Endothelial cell of hepatic sinusoid (primary cell): Measurements from ENCODE around the gene RELA.

Experiments
- in situ Hi-C: cut with HindIII; loops from 2 replicates; pipeline ENCODE4 v1.10.0; 2017; ENCODE audit warnings: low sequenced_read_pairs

The RELA gene

DNA sequence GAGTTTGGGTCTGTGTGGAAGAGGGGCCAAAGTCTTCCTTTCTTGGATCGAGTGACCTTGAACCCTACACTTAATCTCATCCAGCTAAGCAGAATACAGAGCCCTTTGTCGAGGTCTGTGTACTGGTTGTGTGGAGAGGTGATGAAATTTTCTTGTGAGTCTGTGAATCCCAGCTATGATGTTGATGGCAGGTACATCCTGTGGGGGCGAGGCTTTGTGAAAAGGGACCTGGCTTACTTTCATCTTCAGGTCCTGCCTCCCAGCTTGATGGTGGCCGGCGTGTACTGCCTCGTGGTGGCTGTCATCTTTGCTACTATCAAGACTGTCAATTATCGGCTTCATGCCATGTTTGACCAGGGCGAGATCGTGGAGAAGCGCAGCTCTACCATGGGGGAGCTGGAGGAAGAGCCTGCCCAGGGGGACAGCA is 46.1 kb downstream of the RELA start:
- in situ Hi-C loops = no loop called here

DNA sequence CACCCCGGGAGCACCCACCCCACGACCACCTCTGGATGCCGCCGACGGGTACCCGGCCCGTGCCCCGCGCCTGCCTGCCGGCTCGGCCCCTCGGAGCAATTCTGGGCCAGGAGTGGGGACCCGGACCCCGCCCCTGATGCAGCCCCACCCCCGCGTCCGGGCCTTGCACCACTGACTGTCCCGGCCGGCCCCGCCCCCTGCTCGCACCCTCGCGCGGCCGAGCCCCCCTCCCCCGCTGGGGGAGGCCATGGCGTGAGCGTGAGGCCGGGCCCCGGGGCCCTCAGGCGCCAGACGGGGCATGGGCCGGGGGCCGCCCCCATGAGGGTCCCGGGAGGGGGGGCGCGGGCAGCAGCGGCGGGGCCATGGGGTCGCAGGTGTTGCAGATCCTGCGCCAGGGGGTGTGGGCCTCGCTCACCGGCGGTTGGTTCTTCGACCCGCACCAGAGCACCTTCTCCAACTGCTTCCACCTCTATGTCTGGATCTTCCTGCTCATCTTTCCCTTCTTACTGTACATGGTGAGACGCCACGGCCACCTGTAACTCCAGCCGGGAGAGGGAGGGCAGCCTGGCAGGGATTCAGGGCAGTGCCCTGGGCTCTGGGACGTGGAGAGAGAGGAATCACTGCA is 46.7 kb downstream of the RELA start:
- in situ Hi-C loops = no loop called here

DNA sequence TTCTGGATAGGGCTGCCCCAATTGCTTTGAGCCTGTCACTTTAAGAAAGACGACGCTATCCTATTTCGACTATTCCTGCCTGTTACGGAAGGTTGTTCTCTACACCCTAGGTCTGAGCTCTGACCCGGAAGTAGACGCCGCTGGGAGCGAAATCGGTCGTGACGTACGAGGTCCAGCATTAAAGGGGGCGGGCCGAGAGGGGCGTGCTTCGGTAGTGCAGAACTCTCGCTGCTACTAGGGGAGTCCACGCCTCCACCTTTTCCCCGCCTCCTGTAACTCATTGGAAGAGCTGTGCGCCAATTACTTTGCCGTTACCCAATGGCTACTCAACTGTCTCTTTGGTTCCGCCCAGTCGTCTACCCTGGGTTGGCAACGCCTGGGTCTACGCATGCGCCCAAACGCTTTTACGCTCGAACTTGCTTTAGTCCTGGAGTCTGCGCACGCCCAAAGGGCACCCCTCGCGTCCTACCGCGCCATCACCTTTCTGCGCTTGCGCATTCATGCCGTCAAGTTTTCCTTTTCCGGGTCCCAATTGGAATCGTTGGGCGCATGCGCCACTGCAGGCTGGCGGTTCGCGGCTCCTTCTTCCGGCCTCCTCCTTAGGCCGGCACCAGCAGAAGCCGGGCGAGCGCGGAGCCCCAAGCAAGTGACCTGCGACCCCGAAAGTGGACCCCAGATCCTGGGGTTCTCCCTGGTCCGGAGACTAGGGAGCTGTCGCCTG is 47.3 kb downstream of the RELA start, which contains the start of gene PCNX3:
Gene PCNX3 (plus strand): TSS at position 548 of the 721 bp plus-strand sequence. CDS start 536 bp downstream, outside the sequence.
- in situ Hi-C loops = no loop called here

DNA sequence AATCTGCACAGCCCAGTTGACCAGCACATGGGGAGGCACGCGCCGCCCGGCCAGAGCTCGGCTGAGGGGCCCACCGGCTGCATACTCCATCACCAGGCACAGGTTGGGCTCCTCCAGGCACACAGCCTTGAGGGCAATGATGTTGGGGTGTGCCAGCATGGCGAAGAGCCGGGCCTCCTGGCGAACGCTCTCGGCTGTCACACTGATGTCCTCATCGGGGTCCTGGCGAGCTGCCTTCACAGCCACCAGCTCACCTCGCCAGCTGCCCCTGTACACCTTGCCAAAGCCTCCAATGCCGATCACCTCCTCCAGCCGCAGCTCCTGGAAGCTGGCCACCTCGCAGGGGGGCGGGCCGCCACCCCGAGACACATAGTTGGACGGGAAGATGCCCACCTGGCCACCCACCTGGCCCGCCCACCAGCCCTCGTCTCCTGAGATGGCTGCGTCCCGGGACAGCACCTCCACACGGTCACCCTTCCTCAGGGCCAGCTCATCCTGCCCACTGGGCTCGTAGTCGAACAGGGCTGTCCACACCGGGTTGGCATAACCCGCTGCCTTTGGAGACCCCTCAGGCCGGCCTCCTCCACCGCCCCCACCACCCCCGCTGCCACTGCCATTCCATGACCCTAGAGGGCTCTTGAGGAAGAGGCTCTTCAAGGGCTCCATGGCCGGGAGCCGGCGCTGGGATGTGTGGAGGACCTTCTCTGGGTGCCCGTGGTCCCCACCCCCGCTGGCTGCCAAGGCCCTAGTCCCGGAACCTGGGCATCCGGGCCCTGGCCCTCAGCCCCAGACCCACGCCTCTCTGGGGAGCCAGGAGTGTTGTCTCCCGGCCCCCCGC is 49.4 kb downstream of the RELA start:
- in situ Hi-C loops = no loop called here

DNA sequence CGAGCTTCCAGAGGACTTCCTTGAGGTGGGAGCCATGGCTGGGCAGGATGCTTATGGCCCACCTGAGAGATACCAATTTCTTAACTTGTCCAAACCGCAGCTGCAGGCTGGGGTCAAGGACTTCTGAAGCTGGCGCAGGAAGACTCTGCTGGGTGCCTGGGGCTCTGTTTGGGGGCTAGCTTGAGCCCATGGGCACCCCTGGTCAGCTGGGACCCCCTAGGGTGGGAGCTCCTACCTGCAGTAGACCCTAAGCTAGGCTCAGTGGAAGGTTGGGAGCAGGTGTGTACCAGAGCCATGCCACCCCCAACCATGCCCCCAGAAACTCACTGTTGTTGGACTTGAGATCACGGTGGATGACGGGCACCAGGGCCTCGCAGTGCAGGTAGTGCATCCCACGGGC is 50.0 kb downstream of the RELA start:
- in situ Hi-C loops = no loop called here

DNA sequence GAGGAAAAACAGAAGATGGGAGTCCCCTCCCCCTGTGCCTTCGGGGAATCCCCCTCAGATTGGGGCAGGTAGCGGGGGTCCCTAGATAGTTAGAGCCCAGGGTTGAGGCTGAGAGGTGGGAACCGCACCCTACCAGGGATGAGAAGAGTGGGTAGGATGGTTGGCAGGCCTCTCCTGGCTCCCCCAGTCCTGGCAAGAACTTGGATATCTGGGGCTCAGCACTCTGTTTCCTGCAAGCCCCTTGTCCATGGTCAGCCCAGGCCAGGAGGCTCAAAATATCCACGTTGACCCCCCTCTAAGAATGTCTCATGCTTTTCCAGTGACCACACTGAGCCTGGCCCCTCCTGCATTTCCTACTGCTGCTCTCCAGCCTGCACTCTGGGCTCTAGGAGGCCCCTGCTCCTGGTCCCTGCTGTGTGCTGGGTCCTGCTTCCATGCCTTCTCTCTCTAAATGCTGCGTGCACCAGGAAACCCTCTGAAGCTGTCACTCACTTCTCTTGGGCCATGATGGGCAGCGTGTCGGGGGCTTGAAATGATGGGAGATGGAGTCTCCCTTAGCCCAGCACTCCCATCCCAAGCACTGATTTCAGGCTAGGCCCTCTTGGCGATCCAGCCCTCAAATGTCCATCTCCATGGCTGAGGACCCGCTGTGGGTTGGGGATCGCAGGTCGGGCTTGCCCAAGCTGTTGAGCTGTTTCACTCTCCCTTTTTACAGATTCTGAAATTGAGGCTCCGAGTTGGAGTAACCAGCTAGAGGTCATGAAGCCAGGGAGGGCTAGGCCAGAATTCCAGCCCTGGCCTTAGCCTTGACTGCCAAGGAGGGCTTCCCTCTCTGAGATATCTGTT is 50.7 kb downstream of the RELA start:
- in situ Hi-C loops = no loop called here

DNA sequence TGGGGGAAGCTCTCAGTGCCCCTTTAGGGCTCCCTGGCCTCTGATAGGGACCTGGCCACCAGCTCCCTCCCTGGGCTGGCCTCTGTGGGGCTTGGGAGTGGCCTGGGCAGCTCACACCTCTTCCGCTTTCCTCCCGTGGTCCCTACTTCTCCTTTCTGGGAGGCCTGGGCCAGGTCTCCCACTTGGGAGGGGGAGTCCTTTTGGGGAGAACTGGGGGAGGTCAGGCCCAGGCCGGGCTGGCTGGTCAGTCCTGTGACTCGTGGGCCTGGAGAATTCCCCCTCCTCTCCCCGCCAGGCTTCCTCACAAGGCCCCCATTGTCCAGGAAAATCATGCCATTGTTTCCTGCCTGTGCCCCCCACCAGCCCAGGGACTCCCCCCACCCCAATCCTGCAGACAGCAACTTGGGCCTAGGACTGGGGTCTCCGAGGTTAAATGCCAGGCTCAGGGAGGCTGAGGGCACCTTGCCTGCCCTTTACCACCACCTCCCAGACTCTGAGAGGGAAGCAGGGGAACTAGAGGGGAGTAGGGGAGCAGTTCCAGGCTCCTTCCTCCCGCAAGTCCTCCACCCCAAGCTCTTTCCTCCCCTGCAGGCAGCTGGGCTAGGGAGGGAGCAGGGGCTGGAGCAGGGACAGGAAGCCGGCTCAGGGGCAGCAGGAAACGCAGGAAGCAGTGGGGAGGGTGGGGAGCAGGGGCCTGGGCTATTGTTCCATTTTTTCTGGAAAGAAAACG is 51.5 kb downstream of the RELA start:
- in situ Hi-C loops = no loop called here

DNA sequence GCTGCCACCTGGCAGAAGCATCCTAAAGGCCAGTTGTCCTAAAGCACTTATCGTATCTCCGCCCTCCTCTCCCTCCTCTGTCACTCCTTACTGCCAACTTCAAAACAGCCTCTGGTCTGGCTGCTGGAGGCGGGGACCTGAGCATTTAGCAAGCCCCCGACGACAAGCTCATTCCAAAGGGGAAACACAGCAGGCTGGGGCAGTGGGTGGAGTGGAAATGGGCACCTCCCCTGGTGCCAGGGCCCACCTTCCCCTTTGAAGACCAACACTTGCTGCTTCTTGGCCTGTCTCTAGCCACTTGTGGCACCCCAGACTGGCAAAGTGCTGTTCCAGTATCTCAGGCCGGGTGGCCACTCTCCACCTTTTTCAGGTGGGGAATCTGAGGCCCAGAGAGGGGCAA is 52.3 kb downstream of the RELA start:
- in situ Hi-C loops = no loop called here

DNA sequence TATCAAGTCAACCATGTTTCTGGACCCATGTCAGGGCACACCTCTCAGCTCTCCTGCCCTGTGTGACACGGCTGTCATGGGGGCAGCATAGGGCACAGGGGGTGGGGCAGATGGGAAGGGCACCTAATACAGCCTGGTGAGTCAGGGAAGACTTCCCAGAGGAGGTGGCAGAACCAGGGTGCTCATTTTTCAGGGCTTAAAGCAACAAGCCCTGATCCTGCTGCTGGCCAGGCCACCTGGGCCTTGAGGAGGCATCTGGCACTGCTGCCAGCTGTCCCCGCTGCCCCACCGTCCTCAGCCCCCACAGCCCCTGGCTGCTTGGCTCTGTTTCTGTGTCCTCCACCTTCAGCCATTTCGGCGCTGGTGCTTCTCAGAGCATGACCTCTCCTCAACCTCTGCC is 53.1 kb downstream of the RELA start:
- in situ Hi-C loops = no loop called here

DNA sequence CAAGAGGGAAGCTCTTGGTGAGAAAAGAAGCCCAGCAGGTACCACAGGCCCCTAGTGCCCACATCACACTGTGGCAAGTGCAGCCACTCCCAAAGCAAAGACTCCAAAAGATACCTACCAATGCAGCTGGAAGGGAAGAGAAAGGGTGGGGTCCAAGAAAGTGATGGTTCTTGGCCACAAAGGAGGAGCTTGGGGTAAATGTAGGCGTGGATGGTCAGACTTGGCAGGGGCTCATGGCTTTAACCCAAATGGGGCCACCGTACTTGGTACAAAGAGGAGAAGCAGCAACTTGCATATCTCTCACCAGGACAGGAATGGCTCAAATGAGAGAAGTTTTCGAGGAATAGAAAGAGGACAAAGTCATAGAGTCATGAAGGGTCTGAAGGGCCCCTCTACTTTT is 53.5 kb downstream of the RELA start:
- in situ Hi-C loops = no loop called here

DNA sequence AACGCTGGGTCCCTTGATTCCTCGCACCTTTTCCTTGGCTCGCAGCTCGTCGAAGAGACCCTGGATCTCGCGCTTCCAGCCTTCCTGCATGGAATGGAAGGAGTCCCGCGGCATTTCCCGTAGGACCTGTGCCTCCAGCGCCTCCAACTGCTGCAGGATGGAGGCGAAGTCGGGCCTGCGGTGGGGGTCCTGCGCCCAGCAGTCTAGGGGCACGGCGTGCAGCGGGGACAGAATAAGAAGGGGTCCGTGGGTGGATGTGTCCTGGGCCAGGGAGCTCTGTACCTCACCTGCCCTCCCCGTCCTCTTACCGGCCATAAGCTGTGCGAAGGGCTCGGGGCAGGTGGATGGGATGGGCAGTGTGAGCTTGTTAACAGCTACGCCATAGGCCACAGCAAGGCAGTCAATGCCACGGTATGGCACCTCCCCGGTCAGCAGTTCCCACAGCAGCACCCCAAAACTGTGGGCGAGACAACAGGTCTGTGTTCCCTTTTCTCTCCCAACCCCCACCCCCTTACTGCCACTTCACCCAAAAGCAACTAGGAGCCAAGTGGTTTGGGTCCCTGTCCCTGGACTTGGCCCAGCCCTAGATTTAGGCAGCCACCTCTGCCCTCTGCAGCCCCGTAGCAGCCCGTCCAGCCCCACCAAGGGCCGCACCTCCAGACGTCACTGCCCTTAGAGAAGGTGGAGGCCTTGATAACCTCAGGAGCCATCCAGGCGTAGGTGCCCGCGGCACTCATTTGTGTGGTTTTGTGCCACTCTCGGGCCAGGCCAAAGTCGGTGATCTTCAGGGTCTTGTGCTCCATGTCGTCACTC is 54.9 kb downstream of the RELA start:
- in situ Hi-C loops = no loop called here

DNA sequence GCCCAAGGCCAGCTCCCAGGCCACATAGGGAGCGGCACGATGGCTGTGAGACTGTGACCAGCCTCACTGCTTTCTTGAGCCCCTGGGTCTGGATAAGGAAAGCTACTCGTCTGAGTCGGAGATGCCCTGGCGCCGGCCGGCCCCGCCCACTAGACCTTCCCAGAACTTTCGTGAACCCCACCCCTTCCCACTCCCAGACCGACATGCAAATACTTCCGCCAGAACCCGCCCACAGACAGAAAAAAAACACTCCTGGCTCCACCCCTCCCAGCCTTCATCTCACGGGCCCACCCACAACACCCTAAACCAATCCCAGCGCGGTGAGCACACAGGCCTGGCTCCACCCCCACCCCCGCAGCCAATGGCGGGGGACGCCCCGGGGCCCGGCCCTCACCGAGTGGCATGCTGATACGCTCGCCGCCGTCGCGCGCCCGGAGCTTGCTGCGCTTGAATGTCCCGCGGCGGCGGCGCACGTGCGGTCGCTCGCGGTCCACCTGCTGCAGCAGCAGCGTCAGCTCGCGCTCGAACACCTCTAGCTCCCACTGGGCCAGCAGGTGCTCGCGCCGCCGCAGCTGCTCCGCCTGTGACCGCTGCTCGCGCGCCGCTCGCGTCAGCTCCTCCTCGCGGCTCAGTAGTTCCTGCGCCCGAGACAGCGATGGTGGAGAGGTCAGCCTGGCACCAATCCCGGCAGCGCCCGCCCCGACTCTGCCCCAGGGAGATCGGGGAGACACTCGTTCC is 55.7 kb downstream of the RELA start:
- in situ Hi-C loops = no loop called here

DNA sequence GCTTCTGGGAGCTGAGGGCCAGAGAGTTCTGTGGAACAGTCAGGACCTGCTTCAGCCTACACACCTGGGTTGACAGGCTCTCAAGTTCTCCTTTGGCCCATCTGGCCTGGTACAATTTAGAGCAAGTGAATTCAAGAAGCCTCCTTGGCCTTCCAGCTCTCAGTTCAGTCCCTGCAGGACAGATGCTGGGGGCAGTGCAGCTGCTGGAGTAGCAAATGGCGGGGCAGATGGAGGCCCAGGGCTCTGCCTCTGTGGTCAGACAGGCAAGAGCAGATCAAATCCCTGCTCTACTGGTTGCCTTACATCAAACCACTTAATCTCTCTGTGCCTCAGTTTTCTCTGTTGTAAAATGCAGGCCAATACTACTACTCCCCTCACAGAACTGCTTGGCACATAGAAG is 58.5 kb downstream of the RELA start:
- in situ Hi-C loops = loop anchor here (5.0 kb wide), 2 partner anchors 37 to 62 kb away; no protein-coding TSS in a partner anchor
